ENCODE data around the gene PLPP2.

Gene PLPP2

DNA sequence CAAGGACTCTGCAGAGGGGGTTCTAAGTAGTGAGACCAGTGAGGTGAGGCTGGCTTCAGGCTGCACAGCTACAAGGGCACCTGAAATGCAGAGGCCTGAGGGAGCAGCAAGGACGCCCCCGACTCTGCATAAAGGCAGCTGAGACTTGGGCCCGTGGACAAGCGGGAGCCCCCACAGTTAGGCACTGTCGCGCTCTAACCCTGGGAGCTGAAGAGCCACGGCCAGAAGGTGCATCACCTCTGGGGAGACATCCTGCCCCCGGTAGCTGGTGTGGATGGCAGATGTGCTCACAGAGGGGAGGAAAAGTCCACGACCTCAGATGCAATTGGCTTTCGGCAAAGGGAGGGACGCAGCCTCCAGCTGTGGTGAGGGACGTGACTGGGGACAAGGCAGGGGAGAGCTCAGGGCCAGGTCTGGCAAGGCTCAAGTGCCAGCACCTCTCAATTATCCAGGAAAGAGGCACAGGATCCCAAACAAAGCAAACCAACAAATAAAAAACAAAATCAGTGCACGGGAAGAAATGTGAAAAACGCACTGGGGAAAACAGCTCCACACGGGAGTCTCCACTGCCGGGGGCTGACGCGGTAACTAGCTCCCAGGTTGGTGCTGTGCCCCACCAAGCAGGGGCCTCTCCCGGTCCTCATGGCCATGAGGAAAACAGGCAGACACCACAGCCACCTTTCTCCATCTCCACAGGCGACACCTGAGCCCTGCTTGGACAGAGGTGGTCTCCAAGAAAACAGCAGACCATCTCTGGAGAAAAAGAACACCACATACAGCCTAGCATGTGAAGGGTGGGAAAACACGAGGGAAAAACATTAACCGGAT is 23.0 kb upstream of the PLPP2 start:
- no peak for DNase-seq

- no peak for DNase-seq
Measured at GRCh38 chr19:313169-313987, 22.2 kb upstream of the PLPP2 start.

GRCh38 chr19:311813-312261 is 20.6 kb upstream of the PLPP2 start:
- no peak for DNase-seq

DNA sequence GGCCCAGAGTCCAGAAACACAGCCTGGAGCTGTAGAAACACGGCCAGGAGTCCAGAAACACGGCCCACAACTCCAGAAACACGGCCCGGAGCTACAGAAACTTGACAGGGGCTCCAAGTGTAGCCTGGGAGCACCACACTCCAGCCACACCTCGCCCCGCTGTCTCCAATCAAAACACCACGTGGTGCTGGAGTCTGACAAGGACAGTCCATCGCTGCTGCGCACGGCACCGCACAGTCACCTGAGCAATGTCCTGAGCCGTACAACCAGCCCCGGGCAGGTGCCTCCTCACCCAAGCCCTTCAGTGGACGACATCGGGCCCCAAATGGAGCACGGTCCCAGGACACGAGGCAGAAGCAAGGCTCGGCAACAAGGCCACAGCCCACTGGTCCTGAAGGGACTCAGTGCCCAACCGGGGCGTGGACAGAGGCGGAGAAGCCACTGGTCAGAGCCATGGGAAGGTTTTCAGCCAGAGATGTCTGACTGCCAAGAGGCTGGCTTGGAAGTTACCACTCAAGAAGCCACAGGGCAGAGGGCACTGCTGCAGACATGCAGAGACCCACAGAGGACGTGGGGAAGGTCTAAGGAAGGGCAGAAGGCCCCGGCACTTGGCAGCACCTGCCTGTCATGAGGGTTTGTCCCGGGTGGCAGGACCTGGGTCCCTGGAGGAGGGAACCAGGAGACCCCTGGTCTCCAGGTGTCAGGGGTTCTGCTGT is 19.7 kb upstream of the PLPP2 start:
- no peak for DNase-seq

- DNase-seq = no peak
Measured at GRCh38 chr19:310141-310651, 19.0 kb upstream of the PLPP2 start.

DNA sequence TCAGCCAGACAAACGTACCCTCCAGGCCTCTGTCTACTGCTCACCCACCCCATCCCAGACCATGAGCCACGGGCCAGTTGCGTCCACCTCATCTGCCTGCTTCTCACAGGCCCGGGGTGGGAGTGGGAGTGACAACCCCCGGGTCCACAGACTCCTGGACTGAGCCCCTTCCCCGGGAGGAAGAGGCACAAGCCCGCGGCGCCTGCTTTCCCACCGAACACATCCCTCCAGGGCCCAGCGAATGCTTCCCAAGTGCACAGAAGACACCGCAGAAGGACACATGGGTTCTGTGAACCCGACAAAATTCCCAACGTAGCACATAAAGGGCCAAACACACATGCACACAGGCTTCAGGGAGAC is 18.0 kb upstream of the PLPP2 start:
- DNase-seq = no peak

- no peak for DNase-seq
Measured at GRCh38 chr19:308471-309205, 17.4 kb upstream of the PLPP2 start.

GRCh38 chr19:307793-308420 is 16.7 kb upstream of the PLPP2 start:
- no peak for DNase-seq

GRCh38 chr19:307111-307531 is 15.9 kb upstream of the PLPP2 start:
- DNase-seq = no peak

DNA sequence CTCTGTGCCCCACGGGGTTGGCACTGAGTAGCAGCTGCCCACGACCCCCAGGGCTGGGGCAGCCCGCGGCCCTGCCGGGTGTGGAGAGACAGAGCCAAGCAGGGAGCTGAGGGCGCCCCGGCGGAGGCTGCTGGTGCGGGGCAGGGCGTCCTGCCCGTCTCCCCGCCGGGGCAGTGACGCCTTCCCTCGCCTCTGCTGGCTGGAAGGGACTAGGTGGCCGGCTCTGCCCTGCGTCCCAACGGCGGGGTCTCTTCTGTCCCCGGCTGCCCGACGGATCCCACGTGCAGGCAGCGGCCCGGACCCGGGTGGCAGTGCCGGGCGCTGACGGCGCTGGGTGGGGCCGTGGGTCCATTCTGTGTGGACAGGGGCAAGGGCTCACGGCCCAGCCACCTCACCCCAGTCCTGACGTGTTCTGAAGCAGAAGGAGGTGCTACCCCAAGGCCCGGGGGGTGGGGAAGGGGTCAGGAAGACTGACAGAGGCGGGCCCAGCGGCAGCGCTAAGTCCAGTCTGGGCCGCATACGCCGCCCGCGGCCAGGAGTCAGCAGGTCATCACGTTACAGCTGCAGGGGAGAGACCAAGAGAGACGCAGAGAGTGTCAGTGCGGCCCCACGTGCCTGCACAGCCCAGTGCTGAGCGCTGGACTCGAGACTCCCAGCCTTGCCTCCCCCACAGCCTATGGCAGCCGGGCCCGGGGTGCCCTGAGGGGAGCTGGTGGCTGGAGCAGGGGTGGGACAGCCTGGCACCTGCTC is 15.1 kb upstream of the PLPP2 start:
- DNase-seq = no peak

GRCh38 chr19:305240-306150 is 14.3 kb upstream of the PLPP2 start:
- no peak for DNase-seq

GRCh38 chr19:296476-297225 is 5.4 kb upstream of the PLPP2 start:
- DNase-seq = no peak

DNA sequence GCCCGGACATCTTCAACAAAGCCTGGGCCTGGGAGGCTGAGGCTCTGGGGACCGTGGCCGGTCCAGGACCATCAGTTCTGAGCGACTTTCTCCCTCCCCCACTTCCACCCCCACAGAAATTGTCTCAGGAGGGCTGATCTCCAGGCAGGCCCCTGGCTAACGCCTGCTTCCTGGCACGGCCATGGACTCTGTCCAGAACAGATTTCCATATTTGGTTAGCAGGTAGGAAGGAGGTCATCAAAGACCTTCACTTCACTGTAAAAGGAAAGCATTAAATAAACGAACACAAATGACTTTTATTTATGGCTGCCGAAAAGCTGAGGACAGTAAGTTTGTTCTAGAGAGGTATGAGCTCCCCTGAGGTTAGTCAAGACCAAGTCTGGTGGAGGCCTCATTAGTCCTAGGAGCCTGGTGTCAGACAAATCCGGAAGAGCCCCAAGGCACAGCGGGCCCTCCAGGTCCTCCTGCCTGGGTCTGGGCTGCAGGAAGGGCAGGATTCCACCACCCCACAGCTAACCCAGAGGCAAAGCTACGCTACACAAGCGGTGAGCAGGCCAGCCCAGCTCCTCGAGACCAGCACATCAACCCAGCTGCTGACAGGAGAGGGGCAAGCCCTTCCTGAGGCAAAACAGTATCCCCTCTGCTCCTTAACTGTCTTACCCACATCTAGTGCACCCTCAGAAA is 4.6 kb upstream of the PLPP2 start:
- DNase-seq = no peak

- peak; percentile 28 for DNase-seq
Measured at GRCh38 chr19:294946-295686, 3.9 kb upstream of the PLPP2 start.

GRCh38 chr19:294341-294945 is 3.2 kb upstream of the PLPP2 start:
- no peak for DNase-seq

- DNase-seq = no peak
Measured at GRCh38 chr19:293436-294110, 2.4 kb upstream of the PLPP2 start.

GRCh38 chr19:292951-293350 is 1.7 kb upstream of the PLPP2 start:
- no peak for DNase-seq

All from NCI-H345 (cell line).